H54 (cell line): Measurements from ENCODE around the gene SLC36A4.
"Not testable (repeated sequence)": the region's sequence is repeated elsewhere in the genome, so short reads cannot be mapped to it uniquely, and the experiment has no call there.

ENCODE experiments used
- DNase-seq: peaks from one replicate; pipeline ENCODE4 v3.0.0; 2011; ENCODE audit warnings: low spot score, mixed read lengths; ENCODE audit not compliant: insufficient read length
- FAIRE-seq: peaks from 3 replicates; lab custom pipeline; 2011; peaks lifted over from hg19 to GRCh38; lab: Jason Lieb, UNC
- POLR2A ChIP-seq: IDR thresholded peaks from 2 replicates; pipeline ENCODE4 v1.6.1; 2011; ENCODE audit warnings: low read depth, mild to moderate bottlenecking, low read length

Gene SLC36A4

GRCh38 chr11:93123351-93123898, 74.4 kb downstream of the SLC36A4 start:
- TF ChIP-seq POLR2A = no peak
- DNase-seq (no peak), FAIRE-seq (no peak)

GRCh38 chr11:93122535-93123235, 75.1 kb downstream of the SLC36A4 start:
- DNase-seq (no peak), FAIRE-seq (no peak)
- TF ChIP-seq POLR2A = no peak

- DNase-seq = no peak
- FAIRE-seq = no peak
- no peak for TF ChIP-seq POLR2A
Measured at GRCh38 chr11:93118276-93118675, 79.5 kb downstream of the SLC36A4 start.

- DNase-seq (no peak), FAIRE-seq (no peak)
- TF ChIP-seq POLR2A = no peak
Measured at GRCh38 chr11:93117565-93117964, 80.2 kb downstream of the SLC36A4 start.

- FAIRE-seq (no peak), DNase-seq (no peak)
- TF ChIP-seq POLR2A = no peak
Measured at GRCh38 chr11:93116641-93117441, 81.0 kb downstream of the SLC36A4 start.

GRCh38 chr11:93114304-93114703, 83.5 kb downstream of the SLC36A4 start:
- FAIRE-seq (no peak), DNase-seq (no peak)
- TF ChIP-seq POLR2A = no peak

- DNase-seq = no peak
- FAIRE-seq = no peak
- no peak for TF ChIP-seq POLR2A
Measured at GRCh38 chr11:93113824-93114223, 84.0 kb downstream of the SLC36A4 start.

- not testable (repeated sequence) for FAIRE-seq, DNase-seq
Measured at GRCh38 chr11:93111147-93111546, 86.6 kb downstream of the SLC36A4 start.

GRCh38 chr11:93100211-93100610, 97.6 kb downstream of the SLC36A4 start:
- no peak for FAIRE-seq
- DNase-seq = no peak
- no peak for TF ChIP-seq POLR2A

- no peak for FAIRE-seq
- DNase-seq = no peak
- TF ChIP-seq POLR2A = no peak
Measured at GRCh38 chr11:93099806-93100205, 98.0 kb downstream of the SLC36A4 start.
